Ascending aorta (tissue), 1 donor: Measurements from ENCODE around the gene PLEKHA3. TPM values are rescaled to one million over a fixed set of nuclear protein-coding genes. Genes with fewer than 3 reads are reported as not detected.

Source experiments
- total RNA-seq: library from RNA; depleted of rRNA; stranded (reverse); fragments of >200 nt; gene quantifications from one replicate; pipeline ENCODE4 v1.1.0, GENCODE V29; 2016

PLEKHA3 gene
- total RNA-seq, 1 donor from 2014 or later = 4.8 TPM

Other genes with a start within 250 kb of the PLEKHA3 start
- gene PRKRA, start 29.3 kb upstream of the PLEKHA3 start, total RNA-seq = 75.5 TPM
- gene PJVK, start 29.1 kb upstream of the PLEKHA3 start, total RNA-seq = not detected
- 7.7 TPM for gene FKBP7, start 1.9 kb upstream of the PLEKHA3 start, total RNA-seq